Uterus (tissue), 2 donors: ENCODE data around the gene POLR2J2.
"Not testable (repeated sequence)": the region's sequence is repeated elsewhere in the genome, so short reads cannot be mapped to it uniquely, and the experiment has no call there.

ENCODE experiments used
- POLR2A ChIP-seq, 2 donors: fragments of 450-650 bp; IDR thresholded peaks; one replicate each; pipeline ENCODE4 v1.6.1; 2016; ENCODE audit warnings: antibody characterized with exemption in 2 of 2, mild to moderate bottlenecking in 1 of 2, moderate library complexity in 1 of 2
- TF ChIP-seq, protein P1 (sequence below), 4 experiments: fragments of 200-600 bp in 2 of 4; fragments of 450-650 bp in 2 of 4; sonication (generic) in 2 of 4; IDR thresholded peaks; one replicate each; pipeline ENCODE4 v1.5.1; 2016 to 2019; ENCODE audit warnings: antibody characterized with exemption in 4 of 4, mild to moderate bottlenecking in 2 of 4, moderate library complexity in 1 of 4

DNA sequence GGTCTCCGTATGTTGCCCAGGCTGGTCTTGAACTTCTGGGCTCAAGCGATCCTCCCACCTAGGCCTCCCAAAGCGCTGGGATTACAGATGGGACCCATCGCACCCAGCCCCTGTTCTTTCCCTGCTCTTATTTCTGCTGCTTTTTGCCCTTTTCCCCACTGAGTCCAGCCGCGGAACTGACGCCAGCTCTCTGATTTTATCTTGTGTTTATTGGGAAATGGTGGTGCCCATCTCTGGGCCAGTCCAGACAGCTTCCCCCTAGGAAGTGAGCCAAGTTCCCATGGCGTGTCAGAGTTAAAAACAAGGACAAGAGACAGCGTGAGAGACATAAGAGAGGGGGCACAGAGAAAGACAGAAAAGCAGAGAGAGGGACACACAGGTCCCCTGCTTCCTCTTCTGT is 40.8 kb downstream of the POLR2J2 start:
- TF ChIP-seq, protein P1, sequence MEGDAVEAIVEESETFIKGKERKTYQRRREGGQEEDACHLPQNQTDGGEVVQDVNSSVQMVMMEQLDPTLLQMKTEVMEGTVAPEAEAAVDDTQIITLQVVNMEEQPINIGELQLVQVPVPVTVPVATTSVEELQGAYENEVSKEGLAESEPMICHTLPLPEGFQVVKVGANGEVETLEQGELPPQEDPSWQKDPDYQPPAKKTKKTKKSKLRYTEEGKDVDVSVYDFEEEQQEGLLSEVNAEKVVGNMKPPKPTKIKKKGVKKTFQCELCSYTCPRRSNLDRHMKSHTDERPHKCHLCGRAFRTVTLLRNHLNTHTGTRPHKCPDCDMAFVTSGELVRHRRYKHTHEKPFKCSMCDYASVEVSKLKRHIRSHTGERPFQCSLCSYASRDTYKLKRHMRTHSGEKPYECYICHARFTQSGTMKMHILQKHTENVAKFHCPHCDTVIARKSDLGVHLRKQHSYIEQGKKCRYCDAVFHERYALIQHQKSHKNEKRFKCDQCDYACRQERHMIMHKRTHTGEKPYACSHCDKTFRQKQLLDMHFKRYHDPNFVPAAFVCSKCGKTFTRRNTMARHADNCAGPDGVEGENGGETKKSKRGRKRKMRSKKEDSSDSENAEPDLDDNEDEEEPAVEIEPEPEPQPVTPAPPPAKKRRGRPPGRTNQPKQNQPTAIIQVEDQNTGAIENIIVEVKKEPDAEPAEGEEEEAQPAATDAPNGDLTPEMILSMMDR (IDR thresholded peaks at IDR 0.05) = not testable (repeated sequence)
- not testable (repeated sequence) for TF ChIP-seq POLR2A (IDR thresholded peaks at IDR 0.05)
